ENCODE measurements around the gene ARHGAP11A. TPM values are rescaled to one million over a fixed set of nuclear protein-coding genes. Genes with fewer than 3 reads are reported as not detected.

ARHGAP11A gene
- total and polyA plus RNA-seq, 2 of the 8 experiments (the other 6 are each of a cell fraction or from before 2014, with no cell fraction given), result 8.1 to 112 TPM

DNA sequence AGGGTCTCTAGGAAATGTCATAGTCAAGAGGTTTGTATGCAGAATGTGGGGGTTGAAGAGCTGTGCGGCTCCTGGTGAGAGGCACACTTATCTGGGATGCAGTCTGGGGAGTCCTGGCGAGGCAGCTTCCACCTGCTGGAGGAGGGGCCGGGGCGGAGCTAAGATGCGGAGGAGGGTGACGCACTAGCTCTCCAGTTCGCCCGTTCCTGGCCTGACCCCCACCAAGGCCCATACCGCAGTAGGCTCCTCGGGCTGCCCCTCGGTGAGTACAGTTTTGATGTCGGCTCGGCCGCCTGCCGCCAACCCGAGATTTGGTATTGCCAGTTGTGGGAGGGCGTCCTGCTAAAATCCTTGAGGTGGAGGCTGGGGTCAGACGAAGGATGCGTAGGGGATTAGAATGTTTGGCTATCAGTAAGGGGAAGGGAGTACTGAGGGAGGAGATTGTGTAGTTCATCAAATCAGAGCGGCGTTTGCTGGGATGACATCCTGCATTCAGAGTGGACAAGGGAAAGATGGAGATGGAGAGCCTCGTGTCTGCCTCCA lies 26.3 kb downstream of the ARHGAP11A start, which contains the start of gene SCG5 (continued):
- TF ChIP-seq, protein P1, sequence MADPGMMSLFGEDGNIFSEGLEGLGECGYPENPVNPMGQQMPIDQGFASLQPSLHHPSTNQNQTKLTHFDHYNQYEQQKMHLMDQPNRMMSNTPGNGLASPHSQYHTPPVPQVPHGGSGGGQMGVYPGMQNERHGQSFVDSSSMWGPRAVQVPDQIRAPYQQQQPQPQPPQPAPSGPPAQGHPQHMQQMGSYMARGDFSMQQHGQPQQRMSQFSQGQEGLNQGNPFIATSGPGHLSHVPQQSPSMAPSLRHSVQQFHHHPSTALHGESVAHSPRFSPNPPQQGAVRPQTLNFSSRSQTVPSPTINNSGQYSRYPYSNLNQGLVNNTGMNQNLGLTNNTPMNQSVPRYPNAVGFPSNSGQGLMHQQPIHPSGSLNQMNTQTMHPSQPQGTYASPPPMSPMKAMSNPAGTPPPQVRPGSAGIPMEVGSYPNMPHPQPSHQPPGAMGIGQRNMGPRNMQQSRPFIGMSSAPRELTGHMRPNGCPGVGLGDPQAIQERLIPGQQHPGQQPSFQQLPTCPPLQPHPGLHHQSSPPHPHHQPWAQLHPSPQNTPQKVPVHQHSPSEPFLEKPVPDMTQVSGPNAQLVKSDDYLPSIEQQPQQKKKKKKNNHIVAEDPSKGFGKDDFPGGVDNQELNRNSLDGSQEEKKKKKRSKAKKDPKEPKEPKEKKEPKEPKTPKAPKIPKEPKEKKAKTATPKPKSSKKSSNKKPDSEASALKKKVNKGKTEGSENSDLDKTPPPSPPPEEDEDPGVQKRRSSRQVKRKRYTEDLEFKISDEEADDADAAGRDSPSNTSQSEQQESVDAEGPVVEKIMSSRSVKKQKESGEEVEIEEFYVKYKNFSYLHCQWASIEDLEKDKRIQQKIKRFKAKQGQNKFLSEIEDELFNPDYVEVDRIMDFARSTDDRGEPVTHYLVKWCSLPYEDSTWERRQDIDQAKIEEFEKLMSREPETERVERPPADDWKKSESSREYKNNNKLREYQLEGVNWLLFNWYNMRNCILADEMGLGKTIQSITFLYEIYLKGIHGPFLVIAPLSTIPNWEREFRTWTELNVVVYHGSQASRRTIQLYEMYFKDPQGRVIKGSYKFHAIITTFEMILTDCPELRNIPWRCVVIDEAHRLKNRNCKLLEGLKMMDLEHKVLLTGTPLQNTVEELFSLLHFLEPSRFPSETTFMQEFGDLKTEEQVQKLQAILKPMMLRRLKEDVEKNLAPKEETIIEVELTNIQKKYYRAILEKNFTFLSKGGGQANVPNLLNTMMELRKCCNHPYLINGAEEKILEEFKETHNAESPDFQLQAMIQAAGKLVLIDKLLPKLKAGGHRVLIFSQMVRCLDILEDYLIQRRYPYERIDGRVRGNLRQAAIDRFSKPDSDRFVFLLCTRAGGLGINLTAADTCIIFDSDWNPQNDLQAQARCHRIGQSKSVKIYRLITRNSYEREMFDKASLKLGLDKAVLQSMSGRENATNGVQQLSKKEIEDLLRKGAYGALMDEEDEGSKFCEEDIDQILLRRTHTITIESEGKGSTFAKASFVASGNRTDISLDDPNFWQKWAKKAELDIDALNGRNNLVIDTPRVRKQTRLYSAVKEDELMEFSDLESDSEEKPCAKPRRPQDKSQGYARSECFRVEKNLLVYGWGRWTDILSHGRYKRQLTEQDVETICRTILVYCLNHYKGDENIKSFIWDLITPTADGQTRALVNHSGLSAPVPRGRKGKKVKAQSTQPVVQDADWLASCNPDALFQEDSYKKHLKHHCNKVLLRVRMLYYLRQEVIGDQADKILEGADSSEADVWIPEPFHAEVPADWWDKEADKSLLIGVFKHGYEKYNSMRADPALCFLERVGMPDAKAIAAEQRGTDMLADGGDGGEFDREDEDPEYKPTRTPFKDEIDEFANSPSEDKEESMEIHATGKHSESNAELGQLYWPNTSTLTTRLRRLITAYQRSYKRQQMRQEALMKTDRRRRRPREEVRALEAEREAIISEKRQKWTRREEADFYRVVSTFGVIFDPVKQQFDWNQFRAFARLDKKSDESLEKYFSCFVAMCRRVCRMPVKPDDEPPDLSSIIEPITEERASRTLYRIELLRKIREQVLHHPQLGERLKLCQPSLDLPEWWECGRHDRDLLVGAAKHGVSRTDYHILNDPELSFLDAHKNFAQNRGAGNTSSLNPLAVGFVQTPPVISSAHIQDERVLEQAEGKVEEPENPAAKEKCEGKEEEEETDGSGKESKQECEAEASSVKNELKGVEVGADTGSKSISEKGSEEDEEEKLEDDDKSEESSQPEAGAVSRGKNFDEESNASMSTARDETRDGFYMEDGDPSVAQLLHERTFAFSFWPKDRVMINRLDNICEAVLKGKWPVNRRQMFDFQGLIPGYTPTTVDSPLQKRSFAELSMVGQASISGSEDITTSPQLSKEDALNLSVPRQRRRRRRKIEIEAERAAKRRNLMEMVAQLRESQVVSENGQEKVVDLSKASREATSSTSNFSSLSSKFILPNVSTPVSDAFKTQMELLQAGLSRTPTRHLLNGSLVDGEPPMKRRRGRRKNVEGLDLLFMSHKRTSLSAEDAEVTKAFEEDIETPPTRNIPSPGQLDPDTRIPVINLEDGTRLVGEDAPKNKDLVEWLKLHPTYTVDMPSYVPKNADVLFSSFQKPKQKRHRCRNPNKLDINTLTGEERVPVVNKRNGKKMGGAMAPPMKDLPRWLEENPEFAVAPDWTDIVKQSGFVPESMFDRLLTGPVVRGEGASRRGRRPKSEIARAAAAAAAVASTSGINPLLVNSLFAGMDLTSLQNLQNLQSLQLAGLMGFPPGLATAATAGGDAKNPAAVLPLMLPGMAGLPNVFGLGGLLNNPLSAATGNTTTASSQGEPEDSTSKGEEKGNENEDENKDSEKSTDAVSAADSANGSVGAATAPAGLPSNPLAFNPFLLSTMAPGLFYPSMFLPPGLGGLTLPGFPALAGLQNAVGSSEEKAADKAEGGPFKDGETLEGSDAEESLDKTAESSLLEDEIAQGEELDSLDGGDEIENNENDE (IDR thresholded peaks at IDR 0.05; ENCODE audit: insufficient replicate concordance, low read length), result no peak
- TF ChIP-seq TAF1 (IDR thresholded peaks at IDR 0.05; ENCODE audit: low read depth, low read length) (peak; percentile 79; the same call in 1 of the 2 replicates), EGR1 (IDR thresholded peaks at IDR 0.05; ENCODE audit: borderline replicate concordance, low read depth, low read length) (peak; percentile 46; the same call in 1 of the 2 replicates), SAP30 (IDR thresholded peaks at IDR 0.05; ENCODE audit: insufficient read depth, insufficient replicate concordance, low read length) (no peak), TCF12 (IDR thresholded peaks at IDR 0.05; ENCODE audit: low read depth, low read length) (peak; percentile 89), PHF8 (conservative IDR thresholded peaks at IDR 0.05; ENCODE audit: low read depth, low read length) (peak; percentile 60), ATF2 (IDR thresholded peaks at IDR 0.05; ENCODE audit: low read length) (no peak)
